B cell (primary cell): ENCODE results near the gene C2CD2L.

Source experiments
- EZH2 ChIP-seq: IDR thresholded peaks from 2 replicates; pipeline ENCODE4 v1.6.1; 2012; ENCODE audit warnings: borderline replicate concordance, low read depth, mild to moderate bottlenecking, moderate library complexity, low read length; ENCODE audit not compliant: insufficient read depth, poor library complexity, severe bottlenecking
- TF ChIP-seq, protein P1 (sequence below): fragments of 200-600 bp; IDR thresholded peaks from one replicate; pipeline ENCODE4 v1.8.0; 2022; ENCODE audit warnings: antibody characterized with exemption, mild to moderate bottlenecking

- TF ChIP-seq EZH2 = no peak
- TF ChIP-seq, protein P1, sequence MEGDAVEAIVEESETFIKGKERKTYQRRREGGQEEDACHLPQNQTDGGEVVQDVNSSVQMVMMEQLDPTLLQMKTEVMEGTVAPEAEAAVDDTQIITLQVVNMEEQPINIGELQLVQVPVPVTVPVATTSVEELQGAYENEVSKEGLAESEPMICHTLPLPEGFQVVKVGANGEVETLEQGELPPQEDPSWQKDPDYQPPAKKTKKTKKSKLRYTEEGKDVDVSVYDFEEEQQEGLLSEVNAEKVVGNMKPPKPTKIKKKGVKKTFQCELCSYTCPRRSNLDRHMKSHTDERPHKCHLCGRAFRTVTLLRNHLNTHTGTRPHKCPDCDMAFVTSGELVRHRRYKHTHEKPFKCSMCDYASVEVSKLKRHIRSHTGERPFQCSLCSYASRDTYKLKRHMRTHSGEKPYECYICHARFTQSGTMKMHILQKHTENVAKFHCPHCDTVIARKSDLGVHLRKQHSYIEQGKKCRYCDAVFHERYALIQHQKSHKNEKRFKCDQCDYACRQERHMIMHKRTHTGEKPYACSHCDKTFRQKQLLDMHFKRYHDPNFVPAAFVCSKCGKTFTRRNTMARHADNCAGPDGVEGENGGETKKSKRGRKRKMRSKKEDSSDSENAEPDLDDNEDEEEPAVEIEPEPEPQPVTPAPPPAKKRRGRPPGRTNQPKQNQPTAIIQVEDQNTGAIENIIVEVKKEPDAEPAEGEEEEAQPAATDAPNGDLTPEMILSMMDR = no peak
These were observed 14.9 kb upstream of the C2CD2L start for GRCh38 chr11:119091966-119092879.
